ENCODE results near the gene S1PR4. TPM values are rescaled to one million over a fixed set of nuclear protein-coding genes. Genes with fewer than 3 reads are reported as not detected.

Gene S1PR4
- total and polyA plus RNA-seq, 2 experiments from 2014 or later: 0.24 TPM; not detected in 1

DNA sequence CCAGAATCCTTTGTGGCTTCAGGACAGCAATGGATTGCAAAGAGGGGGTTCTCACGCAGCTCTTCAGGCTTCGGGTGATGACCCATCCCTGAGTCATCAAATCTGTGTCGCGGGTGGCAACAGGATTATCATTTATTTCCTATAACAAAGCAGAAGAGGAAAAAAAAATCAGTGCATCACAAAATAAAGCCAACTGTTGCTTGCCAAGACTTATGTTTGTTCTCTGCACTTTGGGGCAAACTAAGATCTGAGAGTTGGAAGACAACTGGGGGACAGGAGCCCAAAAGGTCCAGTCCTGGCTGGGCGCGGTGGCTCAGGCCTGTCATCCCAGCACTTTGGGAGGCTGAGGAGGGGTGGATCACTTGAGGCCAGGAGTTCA, 36.3 kb upstream of the S1PR4 start:
- H3K36me3 ChIP-seq (ENCODE audit: insufficient read depth): no peaks in the 10 kb centered on the region
- Mint-ChIP-seq H3K27ac (no peak overlapping the region; the same call in 1 of the 2 replicates), H3K27me3 (ENCODE audit: insufficient read depth, low read depth, poor library complexity) (peaks cover 7% of the 10 kb centered on the region), H3K4me1 (no peaks in the 10 kb centered on the region; the same call in 2 of the 3 replicates), H3K36me3 (ENCODE audit: low read depth) (no peaks in the 10 kb centered on the region), H3K4me3 (no peak overlapping the region), H3K9me3 (no peaks in the 10 kb centered on the region)
- no peak for DNase-seq (ENCODE audit: low spot score)
- no peak overlapping the region for H3K4me3 ChIP-seq
- ATAC-seq: no peak
- no peaks in the 10 kb centered on the region for H4K20me1 ChIP-seq (replicated peaks; ENCODE audit: insufficient read depth)
- no peak overlapping the region for H3K4me2 ChIP-seq
- no peaks in the 10 kb centered on the region for H3K27me3 ChIP-seq (ENCODE audit: insufficient read depth)
- H3K79me2 ChIP-seq (replicated peaks; ENCODE audit: insufficient read depth): no peaks in the 10 kb centered on the region
- H3K9me2 ChIP-seq (ENCODE audit: insufficient read depth): no peaks in the 10 kb centered on the region
- no peaks in the 10 kb centered on the region for H3K4me1 ChIP-seq (ENCODE audit: insufficient read depth)
- peak overlapping the region; percentile 88 for H2AFZ ChIP-seq
- no peak overlapping the region for H3K27ac ChIP-seq (ENCODE audit: low read depth)
- H3F3A ChIP-seq (replicated peaks; ENCODE audit: low read depth): no peaks in the 10 kb centered on the region
- TF ChIP-seq, protein P1, sequence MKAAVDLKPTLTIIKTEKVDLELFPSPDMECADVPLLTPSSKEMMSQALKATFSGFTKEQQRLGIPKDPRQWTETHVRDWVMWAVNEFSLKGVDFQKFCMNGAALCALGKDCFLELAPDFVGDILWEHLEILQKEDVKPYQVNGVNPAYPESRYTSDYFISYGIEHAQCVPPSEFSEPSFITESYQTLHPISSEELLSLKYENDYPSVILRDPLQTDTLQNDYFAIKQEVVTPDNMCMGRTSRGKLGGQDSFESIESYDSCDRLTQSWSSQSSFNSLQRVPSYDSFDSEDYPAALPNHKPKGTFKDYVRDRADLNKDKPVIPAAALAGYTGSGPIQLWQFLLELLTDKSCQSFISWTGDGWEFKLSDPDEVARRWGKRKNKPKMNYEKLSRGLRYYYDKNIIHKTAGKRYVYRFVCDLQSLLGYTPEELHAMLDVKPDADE (IDR thresholded peaks at IDR 0.05): no peak
- TF ChIP-seq STAT1 (IDR thresholded peaks at IDR 0.05; ENCODE audit: unreplicated experiment) (no peak), ZNF114 (CRISPR knock-in tag; IDR thresholded peaks at IDR 0.05) (no peak)
- TF ChIP-seq, protein P2, sequence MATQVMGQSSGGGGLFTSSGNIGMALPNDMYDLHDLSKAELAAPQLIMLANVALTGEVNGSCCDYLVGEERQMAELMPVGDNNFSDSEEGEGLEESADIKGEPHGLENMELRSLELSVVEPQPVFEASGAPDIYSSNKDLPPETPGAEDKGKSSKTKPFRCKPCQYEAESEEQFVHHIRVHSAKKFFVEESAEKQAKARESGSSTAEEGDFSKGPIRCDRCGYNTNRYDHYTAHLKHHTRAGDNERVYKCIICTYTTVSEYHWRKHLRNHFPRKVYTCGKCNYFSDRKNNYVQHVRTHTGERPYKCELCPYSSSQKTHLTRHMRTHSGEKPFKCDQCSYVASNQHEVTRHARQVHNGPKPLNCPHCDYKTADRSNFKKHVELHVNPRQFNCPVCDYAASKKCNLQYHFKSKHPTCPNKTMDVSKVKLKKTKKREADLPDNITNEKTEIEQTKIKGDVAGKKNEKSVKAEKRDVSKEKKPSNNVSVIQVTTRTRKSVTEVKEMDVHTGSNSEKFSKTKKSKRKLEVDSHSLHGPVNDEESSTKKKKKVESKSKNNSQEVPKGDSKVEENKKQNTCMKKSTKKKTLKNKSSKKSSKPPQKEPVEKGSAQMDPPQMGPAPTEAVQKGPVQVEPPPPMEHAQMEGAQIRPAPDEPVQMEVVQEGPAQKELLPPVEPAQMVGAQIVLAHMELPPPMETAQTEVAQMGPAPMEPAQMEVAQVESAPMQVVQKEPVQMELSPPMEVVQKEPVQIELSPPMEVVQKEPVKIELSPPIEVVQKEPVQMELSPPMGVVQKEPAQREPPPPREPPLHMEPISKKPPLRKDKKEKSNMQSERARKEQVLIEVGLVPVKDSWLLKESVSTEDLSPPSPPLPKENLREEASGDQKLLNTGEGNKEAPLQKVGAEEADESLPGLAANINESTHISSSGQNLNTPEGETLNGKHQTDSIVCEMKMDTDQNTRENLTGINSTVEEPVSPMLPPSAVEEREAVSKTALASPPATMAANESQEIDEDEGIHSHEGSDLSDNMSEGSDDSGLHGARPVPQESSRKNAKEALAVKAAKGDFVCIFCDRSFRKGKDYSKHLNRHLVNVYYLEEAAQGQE (IDR thresholded peaks at IDR 0.05; ENCODE audit: unreplicated experiment): no peak

- H3K27me3 Mint-ChIP-seq (ENCODE audit: insufficient read depth, low read depth, poor library complexity): peaks cover 5% of the 10 kb centered on the region
- TF ChIP-seq CREB1 (CRISPR knock-in tag; IDR thresholded peaks at IDR 0.05; ENCODE audit: low read depth): no peak
- TF ChIP-seq, protein P2 (IDR thresholded peaks at IDR 0.05; ENCODE audit: unreplicated experiment): no peak
- TF ChIP-seq STAT1 (IDR thresholded peaks at IDR 0.05; ENCODE audit: unreplicated experiment): no peak
- no peak for TF ChIP-seq NANOG (IDR thresholded peaks at IDR 0.05; ENCODE audit: borderline replicate concordance)
- TF ChIP-seq, protein P1 (IDR thresholded peaks at IDR 0.05): no peak
- no peak for TF ChIP-seq POLR2AphosphoS5 (IDR thresholded peaks at IDR 0.05; ENCODE audit: low read depth)
- no peak for TF ChIP-seq EZH2 (IDR thresholded peaks at IDR 0.05; ENCODE audit: low read depth, unreplicated experiment)
These were observed 35.7 kb upstream of the S1PR4 start for GRCh38 chr19:3142781-3143337.

More at GRCh38 chr19:3142781-3143337, 35.7 kb upstream of the S1PR4 start:
- H3K79me2 ChIP-seq (replicated peaks; ENCODE audit: insufficient read depth): no peaks in the 10 kb centered on the region
- no peak overlapping the region for H3K27ac ChIP-seq (ENCODE audit: low read depth)
- H3K4me1 Mint-ChIP-seq: no peaks in the 10 kb centered on the region; the same call in 2 of the 3 replicates
- no peak for DNase-seq (ENCODE audit: low spot score)
- no peaks in the 10 kb centered on the region for H3K4me1 ChIP-seq (ENCODE audit: insufficient read depth)
- H3K4me3 Mint-ChIP-seq: no peak overlapping the region; the same call in 2 of the 3 replicates
- H4K20me1 ChIP-seq (replicated peaks; ENCODE audit: insufficient read depth): no peaks in the 10 kb centered on the region
- no peak overlapping the region for H2AFZ ChIP-seq
- H3K27me3 ChIP-seq (ENCODE audit: insufficient read depth): no peaks in the 10 kb centered on the region
- H3F3A ChIP-seq (replicated peaks; ENCODE audit: low read depth): no peaks in the 10 kb centered on the region
- no peaks in the 10 kb centered on the region for H3K36me3 ChIP-seq (ENCODE audit: insufficient read depth)
- no peaks in the 10 kb centered on the region for H3K9me2 ChIP-seq (ENCODE audit: insufficient read depth)
- no peaks in the 10 kb centered on the region for H3K36me3 Mint-ChIP-seq (ENCODE audit: low read depth)
- no peak overlapping the region for H3K4me3 ChIP-seq
- ATAC-seq: no peak
- no peak overlapping the region for H3K4me2 ChIP-seq
- H3K9me3 Mint-ChIP-seq: no peaks in the 10 kb centered on the region
- no peak overlapping the region; the same call in 1 of the 2 replicates for H3K27ac Mint-ChIP-seq

All from GM23338 (cell line).